EH (cell line): ENCODE measurements around the gene ZBTB20.

Experiments
- DNase-seq: peaks from one replicate; pipeline ENCODE4 v3.0.0-alpha.2; 2015; ENCODE audit warnings: low read depth

ZBTB20 gene

DNA sequence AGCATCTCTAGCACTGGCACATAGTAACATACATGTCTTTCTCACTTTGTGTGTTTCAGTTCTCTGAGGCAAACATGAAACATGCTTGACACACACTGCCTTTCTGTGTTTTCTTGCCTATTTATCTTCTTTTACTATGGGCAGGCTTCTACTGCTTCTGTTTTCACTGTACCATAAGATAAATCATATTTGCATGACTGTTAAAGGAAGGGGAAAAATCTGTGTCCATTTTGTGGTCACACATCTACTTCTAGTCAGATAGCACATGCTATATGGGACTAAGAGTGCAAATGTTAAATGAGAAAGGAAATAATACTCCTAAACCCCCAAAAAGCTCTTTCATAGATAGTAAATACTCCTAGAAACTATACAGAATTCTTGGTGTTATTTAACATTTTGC, 386.4 kb downstream of the ZBTB20 start:
- DNase-seq = no peak

DNA sequence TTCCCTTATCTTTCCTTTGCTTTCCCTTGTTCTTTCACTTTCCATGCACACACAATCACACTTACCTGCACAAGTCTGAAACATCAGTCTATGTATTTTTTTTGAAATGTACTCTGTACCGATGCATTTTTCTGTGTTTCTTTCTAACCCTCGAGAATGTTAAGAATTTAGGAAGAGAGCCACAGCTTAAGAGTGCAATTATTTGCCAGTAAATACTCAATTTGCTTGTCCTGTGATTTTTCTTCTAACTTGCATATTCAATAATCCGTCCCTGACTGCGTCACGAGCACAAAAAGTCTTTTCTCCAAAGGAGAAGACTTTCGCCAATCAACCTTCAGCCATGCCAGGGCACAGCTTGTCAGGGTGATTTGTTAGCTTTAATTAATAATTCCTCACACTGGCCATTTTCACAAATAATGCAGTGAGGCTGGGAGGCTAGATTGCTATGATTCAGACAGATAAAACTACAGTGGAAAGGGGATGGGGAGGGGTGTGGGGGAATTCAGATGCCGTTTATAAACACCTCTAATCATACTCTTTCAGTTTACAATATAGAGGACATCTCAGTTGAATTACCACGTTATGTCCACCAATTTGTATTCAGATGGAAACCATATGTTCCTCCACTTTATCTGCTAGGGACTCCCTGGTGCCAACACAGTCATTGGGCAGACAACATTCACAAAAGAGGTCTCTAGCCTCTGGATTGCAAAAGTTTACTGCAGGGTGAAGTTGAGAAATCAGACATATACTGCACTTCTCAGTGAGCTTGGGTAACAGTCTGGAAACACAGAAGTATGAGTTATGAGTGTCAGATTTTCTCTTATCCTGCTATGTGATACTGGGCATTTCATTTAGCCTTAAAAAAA, 388.0 kb downstream of the ZBTB20 start:
- peak; percentile 61 for DNase-seq

DNA sequence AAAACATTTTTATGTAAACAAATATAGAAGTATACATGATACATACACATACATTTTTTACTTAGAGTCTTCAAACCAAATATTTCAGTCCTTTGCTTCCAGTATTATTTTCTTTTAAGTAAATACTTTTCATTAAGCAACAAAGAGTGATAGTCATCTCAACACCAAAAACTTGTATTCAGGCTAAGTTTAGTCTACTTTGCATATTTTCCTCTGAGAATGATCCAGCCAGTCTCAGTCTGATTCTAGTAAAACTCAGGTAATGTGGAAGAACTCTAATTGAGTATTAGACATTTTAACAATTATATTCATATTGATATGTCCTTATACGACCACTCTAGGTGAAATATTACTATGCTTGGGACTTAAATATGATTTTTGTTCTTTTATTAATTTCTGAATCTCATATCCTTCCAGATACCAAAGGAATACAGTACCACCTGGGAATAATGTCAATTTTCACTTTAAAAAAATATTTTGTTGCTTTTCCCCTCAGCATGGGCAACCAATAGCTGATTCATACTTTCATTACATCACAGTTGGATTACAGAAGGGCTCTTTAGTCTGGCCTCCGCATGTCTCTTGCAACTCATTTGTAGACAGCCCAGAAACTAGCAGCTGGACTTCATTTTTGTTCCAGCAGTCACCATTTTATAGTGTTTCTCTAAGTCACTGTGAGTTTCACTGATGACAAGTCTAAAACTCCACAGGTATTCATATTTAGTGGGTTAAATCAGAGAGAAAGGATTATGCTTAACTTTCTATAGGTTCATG, 390.4 kb downstream of the ZBTB20 start:
- peak; percentile 62 for DNase-seq

DNA sequence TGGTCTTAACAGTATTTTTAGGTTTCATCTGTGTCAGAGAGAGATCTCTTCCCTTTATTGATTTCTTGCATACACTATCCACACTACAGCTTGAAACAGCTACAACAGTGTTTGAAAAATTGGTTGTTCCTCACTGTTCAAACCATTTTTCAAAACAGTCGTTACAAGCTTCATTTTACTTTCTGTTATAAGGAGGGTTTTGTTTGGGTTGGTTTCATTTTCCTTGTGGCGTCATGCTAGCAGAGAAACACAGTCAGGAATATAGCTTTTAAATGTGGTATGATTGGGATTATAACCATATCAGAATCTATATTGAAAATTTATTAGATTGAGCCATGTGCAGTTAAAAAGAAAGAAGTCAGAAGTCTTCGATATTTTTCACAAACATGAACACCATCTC, 400.6 kb downstream of the ZBTB20 start:
- peak; percentile 11 for DNase-seq

DNA sequence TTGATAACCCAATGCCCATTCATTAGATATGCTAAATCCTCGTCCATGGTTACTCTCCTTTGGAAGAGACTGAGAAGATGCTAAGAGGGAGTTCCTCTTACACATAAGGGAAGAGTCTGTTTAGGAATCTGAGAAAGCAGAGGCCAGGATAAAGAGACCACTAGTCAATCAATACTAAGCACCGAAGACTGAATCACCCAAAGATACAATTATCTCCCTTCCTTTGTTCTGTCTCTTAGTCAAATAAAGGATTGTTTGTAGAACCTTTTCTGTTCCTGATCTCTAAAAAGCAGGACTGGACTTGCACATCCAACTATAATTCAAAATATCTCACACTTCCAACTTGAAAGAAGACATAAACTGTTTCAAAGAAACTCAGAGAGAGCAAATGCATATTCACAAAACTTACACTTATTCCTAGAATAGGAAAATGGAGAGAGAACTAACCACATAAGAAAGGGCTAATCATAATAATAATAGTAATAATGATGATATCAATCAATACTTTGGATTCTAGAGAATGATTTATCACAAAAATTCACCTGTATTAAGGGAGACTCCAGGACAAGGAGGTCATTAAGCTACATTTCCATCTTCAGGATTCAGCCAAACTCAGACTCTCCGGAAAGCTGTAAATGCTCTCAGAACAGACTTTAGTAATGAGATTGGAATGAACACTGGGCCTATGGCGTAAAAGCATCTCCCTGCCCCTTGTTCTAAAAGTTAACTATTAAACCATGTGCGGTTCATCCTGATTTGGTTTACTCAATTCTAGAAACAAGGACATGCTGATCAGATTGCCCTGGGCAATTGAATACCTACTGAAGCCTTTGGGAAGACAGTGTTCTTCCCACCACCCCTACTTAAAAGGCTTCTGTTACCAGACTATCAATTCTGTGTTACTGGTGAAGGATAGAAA, 401.5 kb downstream of the ZBTB20 start:
- peak; percentile 83 for DNase-seq

DNA sequence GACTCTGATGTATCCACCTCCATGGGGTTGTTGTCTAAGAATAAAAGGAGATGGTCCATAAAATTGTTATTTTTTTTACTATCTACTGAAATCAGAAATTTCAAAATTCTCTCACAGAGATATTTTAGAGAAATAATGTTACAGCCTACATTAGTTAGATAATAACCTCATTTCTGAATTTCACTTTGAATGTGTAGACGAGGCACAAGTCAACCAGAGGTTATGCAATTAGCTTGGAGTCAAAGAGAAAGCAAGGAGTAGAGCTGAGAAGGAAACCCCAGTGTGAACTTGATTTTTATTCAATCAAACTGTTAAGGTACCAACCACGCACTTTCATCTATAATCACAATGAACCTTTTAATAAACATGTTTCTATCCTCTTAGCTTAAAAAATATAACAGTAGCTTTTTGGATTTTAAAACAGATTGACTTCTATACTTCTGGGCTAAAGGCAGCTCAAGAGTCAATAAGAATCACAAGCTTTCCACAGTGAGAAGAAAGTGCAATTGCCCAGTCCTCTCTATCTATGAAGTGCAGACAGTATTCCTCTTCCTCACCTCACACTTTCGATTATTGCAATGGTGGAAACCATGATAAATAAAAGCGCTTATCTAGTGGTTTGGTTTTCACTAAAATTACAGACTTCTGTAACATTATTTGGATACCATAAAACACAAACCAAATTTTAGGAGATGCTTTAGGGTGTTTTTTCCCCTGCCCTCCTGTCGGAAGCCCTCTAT, 403.2 kb downstream of the ZBTB20 start:
- DNase-seq = no peak

DNA sequence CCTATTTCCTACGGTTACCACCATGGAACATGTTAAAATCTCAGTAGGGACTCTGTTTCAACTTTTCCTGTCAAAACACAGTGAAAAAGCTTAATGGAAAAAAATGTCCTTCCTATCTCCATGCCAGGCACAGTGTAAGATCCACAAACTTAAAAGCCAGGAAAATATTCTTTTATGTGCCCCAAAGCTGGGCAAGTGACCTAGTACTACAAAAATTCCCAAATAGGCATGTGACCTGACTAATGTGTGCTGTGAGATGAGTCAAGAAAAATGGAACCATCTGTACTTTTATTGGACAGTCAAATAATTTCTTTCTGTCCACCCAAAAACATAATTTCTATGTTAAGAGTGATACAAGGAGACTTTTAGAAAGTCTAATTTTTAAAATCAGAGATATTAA, 406.0 kb downstream of the ZBTB20 start:
- peak; percentile 60 for DNase-seq

DNA sequence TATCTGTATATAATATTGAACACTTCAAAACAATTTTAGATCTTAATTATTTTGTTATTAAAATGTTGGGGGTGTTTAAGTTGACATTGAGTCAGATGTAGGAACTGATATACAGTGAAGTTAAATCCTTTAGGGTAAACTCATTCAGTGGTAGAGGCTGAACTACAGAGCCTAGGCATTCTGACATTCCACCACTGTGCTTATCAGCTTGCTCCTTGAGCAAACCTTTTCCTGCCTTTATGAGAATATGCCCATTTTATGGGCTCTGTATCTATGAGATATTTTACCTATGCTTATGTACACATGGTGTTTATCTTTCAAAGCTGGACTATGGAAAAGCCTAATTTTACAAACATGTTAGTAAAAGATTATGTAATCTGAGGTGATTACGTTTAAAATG, 407.5 kb downstream of the ZBTB20 start:
- no peak for DNase-seq

DNA sequence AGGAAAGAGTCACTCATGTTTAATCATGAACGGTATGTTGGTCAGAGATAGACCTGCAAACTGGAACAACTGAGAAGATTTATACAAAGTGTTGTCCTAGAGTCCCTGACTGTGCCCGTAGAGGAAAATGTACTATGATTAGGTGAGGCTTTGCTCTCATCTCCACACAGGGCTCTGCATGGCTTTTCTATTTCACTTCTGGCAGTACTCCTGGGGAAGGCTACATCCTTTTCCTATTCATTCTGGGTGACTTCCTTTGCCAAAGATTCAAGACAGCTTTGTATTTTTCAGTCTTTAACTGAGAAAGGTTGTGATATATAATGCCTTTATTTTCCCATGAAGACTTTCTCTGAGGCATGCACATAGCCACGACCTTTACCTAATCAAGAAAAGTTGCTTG, 414.7 kb downstream of the ZBTB20 start:
- DNase-seq = no peak

DNA sequence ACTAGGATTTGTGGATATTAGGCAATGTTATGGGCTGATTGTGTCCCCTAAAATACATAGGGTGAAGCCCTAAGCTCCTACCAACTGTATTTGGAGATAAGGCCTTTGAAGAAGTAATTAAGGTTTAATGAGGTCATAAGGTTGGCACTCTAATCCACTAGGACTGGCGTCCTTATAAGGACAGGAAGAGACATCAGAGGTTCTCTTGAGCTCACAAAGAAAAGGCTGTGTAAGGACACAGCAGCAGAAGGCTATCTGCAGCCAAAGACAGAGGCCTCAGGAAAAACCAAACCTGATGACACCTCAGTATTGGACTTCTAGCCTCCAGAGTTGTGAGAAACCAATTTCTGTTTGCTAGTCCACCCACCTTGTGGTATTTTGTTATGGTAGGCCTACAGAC, 416.7 kb downstream of the ZBTB20 start:
- peak; percentile 2 for DNase-seq

DNA sequence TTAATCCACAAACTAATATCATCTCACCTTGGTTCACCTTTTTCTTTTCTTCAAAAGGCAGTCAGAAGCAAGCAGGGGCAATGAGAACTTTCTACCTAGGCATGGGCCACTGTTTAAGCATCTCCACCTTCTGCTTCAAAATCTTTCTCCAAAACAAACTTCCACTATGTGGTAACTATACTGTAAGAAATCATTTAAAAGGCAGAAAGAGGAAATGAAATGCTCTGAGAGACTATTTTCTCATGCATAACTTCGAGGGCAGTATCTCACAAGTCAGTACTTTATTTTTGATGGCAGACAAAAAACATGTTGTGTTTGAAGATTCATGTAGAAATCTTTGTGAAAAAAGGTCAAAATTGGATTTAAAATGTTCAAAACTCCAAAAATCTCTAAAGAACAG, 419.7 kb downstream of the ZBTB20 start:
- no peak for DNase-seq

DNA sequence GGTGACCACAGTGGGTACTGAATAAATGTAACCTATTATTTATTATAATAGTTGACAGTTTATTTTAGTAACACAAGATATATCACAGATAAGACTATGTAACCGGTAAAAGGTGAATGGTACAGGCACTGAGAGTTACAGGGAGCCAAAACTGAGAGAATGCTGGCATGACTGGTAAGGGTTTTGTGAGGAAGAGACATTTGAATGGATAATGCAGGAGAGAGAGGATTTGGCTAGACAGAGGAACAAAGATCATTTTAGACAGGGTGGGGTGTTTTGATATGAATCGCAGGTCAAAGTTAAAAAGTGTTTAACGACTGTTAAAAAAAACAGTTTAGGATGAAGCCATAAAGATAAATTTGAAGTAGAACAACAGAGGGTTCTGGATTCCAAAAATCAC, 421.1 kb downstream of the ZBTB20 start:
- no peak for DNase-seq

DNA sequence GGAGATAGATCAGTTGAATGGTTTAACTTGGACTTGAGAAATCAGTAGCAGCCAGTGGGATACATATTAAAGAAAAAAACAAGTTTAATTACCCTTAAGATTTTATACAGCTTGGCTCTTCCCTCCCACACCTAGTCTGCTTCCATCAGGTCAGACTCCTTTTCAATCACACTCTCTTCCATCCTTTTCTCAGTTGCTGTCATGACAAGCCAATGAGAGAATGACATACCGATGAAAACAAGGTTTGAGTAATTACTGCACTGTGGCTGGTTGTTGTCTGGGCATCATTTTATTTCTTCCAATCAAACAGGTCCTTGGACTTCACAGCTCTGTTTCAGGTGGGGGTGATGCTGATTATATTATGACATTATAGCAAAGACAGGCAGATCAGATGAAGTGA, 424.6 kb downstream of the ZBTB20 start:
- no peak for DNase-seq

DNA sequence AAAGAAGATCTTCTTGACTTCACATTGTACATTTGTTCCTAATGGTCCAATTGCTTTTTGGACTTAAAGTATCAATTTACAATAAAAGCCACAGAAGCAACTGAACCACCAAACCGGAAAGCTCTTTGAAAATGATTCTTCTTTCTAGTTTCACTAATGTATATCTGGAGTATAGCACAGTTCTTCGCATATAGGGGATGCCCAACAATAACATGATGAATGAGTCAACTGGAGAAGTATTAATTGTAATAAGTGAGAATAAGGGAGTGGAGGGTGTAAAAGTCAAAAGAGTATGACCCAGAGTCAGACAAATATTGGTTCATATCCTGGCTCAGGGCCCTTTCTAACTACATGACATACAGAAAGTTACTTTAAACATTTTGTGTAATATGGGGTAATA, 425.2 kb downstream of the ZBTB20 start:
- DNase-seq = no peak

DNA sequence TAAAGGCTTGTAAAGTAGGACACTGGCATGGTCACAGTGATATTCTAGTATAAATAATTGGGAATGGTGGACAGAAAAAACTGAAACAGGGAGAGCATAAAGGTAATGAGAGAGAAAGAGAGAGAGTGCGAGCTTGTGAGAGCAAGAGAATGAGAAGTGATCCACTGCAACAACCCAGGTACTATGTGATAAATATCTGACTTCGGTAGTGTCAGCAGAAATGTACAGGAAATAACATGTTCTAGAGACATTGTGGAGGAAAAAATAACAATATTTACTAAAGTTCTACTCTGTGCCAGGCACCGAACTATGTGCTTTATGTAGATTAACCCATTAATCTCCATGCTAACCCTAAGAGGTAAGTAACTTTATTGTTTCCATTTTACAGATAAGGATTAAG, 425.9 kb downstream of the ZBTB20 start:
- no peak for DNase-seq

DNA sequence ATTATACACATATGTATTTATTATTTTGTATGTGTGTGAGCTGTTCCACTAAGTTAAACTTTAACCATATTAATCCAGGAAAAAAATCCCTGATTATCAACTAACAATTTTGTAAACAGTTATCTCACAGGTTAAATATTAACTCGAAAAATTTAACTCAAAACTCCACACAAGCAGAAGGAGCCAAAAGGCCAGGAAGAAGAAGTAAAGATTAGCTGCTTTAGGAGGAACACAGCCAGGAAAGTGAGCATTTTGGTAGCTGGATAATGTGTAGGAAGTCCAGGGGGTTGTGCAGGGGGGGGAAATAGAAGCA, 428.2 kb downstream of the ZBTB20 start:
- no peak for DNase-seq

DNA sequence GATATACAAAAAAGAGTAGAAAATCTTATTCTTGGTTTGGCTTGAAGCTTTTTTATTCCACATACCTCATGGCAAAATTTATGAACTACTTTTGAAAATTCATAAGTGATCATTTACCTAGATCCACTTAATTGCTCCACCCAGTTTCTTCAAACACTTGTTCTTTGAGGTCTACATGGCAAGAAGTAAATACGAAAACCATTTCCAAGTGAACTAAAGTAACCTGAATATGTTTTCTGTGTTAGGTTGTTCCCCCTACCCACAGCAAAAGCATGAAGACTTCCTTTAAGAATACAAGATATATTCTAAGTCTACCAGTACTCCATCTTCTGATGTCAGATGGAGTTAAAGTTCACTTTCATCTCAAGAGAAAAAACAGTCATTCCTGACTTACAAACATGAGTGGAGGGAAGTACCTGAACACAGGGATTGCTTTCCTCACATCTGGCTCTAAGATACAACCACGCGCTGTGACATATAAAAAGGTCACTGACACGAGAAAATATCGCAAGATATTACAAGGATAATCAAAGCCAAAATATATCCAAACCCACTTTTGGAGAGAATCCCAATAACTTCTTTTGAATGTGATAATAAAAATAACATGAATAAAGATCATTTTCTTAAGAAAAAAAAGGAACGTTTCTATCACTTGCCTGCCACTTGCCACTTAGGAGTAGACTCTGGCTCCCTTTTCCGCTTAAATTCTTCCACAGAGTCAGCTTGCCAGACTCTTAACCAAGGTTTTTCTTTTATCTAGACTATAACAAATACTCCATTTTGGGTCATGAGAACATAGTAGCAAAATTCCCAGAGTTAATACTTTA, 428.8 kb downstream of the ZBTB20 start:
- DNase-seq = no peak

DNA sequence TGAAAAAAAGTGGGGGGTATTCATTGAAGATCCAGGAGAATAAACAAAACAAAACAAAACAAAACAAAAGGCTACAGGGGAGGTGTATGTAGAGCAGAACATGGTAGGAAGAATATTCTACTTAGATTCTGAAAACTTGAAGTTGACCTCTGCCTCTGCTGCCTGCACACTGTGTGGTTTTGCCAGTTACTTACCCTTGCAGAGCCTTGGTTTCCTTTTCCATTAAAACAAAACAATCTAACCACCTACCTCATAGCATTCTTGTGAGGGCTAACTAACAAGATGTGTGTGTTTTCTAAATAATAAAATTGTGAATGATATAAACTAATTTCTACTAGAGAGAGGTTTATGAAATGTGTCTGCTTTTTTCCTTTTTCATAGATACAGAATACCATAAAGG, 430.2 kb downstream of the ZBTB20 start:
- no peak for DNase-seq

DNA sequence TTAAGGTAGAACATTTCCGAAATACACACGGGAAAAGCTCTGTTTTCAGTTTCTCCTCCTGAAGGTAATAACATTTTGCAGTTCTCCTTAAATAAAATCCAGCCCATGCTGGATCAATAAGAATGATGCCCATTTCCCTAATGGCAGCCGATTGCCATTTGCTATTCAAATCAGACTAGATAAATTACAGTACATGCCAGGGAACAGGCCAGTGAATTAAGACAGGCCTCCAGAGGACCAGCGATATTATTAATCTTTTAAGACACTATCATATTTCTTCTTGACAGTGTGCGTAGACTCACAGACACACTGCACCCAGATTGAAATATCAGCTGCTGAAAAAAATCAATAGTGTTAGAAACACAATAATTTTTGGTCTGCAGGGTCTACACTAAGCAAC, 431.0 kb downstream of the ZBTB20 start:
- no peak for DNase-seq

DNA sequence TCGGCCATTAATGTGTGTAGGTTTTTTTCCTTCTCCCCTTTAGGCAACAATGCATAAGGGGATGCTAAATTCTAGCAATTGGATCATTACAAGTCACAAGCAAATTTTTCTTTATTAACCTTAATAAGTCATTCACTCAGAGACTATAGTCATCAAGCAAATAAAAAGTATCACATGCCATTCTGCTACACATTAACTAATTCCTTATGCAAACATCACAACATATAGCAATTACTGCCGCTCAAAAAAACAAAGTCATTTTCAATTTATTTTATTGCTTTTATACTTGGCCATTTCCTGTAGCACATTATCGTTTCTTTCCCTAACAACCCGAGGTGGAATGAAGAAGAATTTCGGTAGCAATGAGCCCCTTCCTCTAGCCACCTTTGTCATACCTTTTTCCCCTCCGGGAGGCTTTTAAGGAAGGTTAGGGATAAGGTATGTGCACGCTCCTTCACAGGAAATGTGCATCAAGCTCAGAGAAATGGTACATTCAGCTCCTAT, 432.1 kb downstream of the ZBTB20 start:
- DNase-seq = no peak

DNA sequence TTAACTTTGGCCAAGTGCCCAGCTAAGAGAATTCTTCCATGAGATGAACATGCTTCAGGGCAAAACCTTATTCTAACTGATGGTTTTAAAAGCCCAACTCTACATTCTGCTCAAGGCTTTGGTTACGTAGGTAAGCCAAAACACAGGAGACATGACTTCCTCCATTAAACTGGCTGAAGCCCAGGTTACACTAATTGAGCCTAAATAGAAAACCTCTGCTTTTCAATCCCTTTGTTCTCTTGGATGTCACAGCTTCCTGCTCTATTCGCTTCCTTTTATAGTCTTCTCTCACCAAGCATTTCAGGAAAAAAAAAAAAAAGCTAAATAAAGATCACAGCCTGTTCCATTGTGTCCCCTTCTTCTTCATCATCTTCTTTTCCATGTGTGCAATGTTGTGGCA, 432.9 kb downstream of the ZBTB20 start:
- DNase-seq = peak; percentile 34
